Stimulated activated CD8-positive, alpha-beta memory T cell treated with anti-CD3 and anti-CD28 coated beads, Interleukin-7, amount 100 ng/mL, for 4 hours (primary cell): Measurements from ENCODE around the gene DOCK3.
"Not testable (repeated sequence)": the region's sequence is repeated elsewhere in the genome, so short reads cannot be mapped to it uniquely, and the experiment has no call there.

ENCODE experiments used
- DNase-seq, 2 donors: peaks; one replicate each; pipeline ENCODE4 v3.0.0-alpha.2; 2020; ENCODE audit warnings: low read depth in 2 of 2

Gene DOCK3

GRCh38 chr3:51224843-51225242 lies 550.1 kb downstream of the DOCK3 start:
- no peak for DNase-seq

- DNase-seq = no peak
Observed at GRCh38 chr3:51242939-51243338, 568.2 kb downstream of the DOCK3 start.

- no peak for DNase-seq
Observed at GRCh38 chr3:51243924-51244323, 569.2 kb downstream of the DOCK3 start.

GRCh38 chr3:51245867-51246266 lies 571.1 kb downstream of the DOCK3 start:
- no peak for DNase-seq

- DNase-seq = no peak
Observed at GRCh38 chr3:51257870-51258269, 583.1 kb downstream of the DOCK3 start.

GRCh38 chr3:51264166-51264565 lies 589.4 kb downstream of the DOCK3 start:
- DNase-seq = not testable (repeated sequence)

- DNase-seq = no peak
Observed at GRCh38 chr3:51268132-51268531, 593.4 kb downstream of the DOCK3 start.

- no peak for DNase-seq
Observed at GRCh38 chr3:51269466-51269865, 594.7 kb downstream of the DOCK3 start.

- DNase-seq = no peak
Observed at GRCh38 chr3:51270559-51270958, 595.8 kb downstream of the DOCK3 start.

- no peak for DNase-seq
Observed at GRCh38 chr3:51271172-51271571, 596.4 kb downstream of the DOCK3 start.

- no peak for DNase-seq
Observed at GRCh38 chr3:51274052-51274451, 599.3 kb downstream of the DOCK3 start.

GRCh38 chr3:51275111-51275805 lies 600.5 kb downstream of the DOCK3 start:
- no peak for DNase-seq

- no peak for DNase-seq
Observed at GRCh38 chr3:51276046-51276445, 601.3 kb downstream of the DOCK3 start.

- DNase-seq = no peak
Observed at GRCh38 chr3:51279448-51279847, 604.7 kb downstream of the DOCK3 start.

GRCh38 chr3:51280176-51280575 lies 605.4 kb downstream of the DOCK3 start:
- no peak for DNase-seq

GRCh38 chr3:51282931-51283330 lies 608.2 kb downstream of the DOCK3 start:
- DNase-seq = no peak

- no peak for DNase-seq
Observed at GRCh38 chr3:51283421-51283820, 608.7 kb downstream of the DOCK3 start.

- no peak for DNase-seq
Observed at GRCh38 chr3:51295625-51296024, 620.9 kb downstream of the DOCK3 start.

- DNase-seq = no peak
Observed at GRCh38 chr3:51297333-51297732, 622.6 kb downstream of the DOCK3 start.

- DNase-seq = no peak
Observed at GRCh38 chr3:51304230-51304629, 629.5 kb downstream of the DOCK3 start.

GRCh38 chr3:51306093-51306492 lies 631.4 kb downstream of the DOCK3 start:
- DNase-seq = no peak

- DNase-seq = no peak
Observed at GRCh38 chr3:51307458-51307857, 632.7 kb downstream of the DOCK3 start.

- DNase-seq = not testable (repeated sequence)
Observed at GRCh38 chr3:51307945-51308607, 633.3 kb downstream of the DOCK3 start.

- DNase-seq = no peak
Observed at GRCh38 chr3:51311055-51311454, 636.3 kb downstream of the DOCK3 start.
